Colonic mucosa (tissue), 4 donors: Measurements from ENCODE around the gene LHCGR. TPM values are rescaled to one million over a fixed set of nuclear protein-coding genes. Genes with fewer than 3 reads are reported as not detected.

Experiments
- DNase-seq: peaks from one replicate; pipeline ENCODE4 v3.0.0-alpha.2; 2020
- H3K27ac ChIP-seq: fragments of 200-600 bp; one replicate; pipeline ENCODE4 v1.8.0; 2021
- H3K27me3 ChIP-seq: fragments of 200-600 bp; one replicate; pipeline ENCODE4 v1.8.0; 2021
- H3K36me3 ChIP-seq: fragments of 200-600 bp; one replicate; pipeline ENCODE4 v1.8.0; 2021
- H3K4me1 ChIP-seq: fragments of 200-600 bp; one replicate; pipeline ENCODE4 v1.8.0; 2021; ENCODE audit warnings: mild to moderate bottlenecking
- H3K4me3 ChIP-seq: fragments of 200-600 bp; one replicate; pipeline ENCODE4 v1.8.0; 2021
- H3K9ac ChIP-seq, 2 donors: one replicate each; pipeline ENCODE4 v1.7.0; 2013; ENCODE audit warnings: control low read depth in 2 of 2, low read depth in 2 of 2, low read length in 2 of 2
- H3K9me3 ChIP-seq: fragments of 200-600 bp; one replicate; pipeline ENCODE4 v1.8.0; 2021
- CTCF ChIP-seq: fragments of 200-600 bp; IDR thresholded peaks from one replicate; pipeline ENCODE4 v1.8.0; 2022; ENCODE audit warnings: antibody characterized with exemption, mild to moderate bottlenecking
- intact Hi-C: fragments of 100-400 bp; cut with DNase I; formaldehyde crosslinking; loops from one replicate; pipeline ENCODE4 v1.14.1; 2022
- total RNA-seq, 2 donors: library from RNA; stranded (reverse); fragmentation: NEBNext Ultra II Directional in 1 of 2; extraction: Animal tissue kit (Norgen Biotek cat#: 25700) in 1 of 2; gene quantifications; one replicate each; pipeline ENCODE4 v1.2.1, GENCODE V29; 2021
- donor health status: healthy.
- donor health status: DM: no; HTN: no; CAD: no.
- donor health status: DM: no; HTN: no; CAD: no.

Gene LHCGR
- total RNA-seq, 2 donors from 2014 or later = not detected

DNA sequence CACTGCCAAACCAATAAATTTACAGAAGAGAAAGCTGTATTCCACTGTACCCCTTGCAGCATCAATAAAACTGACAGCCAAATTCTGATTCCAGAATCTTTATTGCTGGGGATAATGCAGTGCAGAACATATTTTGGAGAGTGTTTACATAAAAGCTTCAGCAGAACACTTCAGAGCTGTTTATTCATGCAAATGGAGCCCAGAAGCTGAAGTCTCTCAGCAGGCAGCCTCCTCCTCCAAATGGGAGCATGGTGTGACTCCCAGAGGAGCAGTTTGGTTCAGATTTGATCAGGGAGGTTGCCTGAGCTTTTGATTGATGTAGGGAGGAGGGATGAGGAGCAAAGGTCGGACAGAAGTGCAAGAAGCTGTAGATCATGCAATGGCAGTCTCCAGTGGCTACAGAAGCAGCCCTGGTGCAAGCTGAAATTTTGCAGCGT is 22.4 kb downstream of the LHCGR start:
- TF ChIP-seq CTCF = no peak
- no peak for DNase-seq
- Histone ChIP-seq H3K9ac (no peak overlapping the region), H3K4me1 (no peaks in the 10 kb centered on the region), H3K9me3 (no peaks in the 10 kb centered on the region), H3K27me3 (no peaks in the 10 kb centered on the region), H3K27ac (no peak overlapping the region), H3K4me3 (no peak overlapping the region), H3K36me3 (no peaks in the 10 kb centered on the region)
- intact Hi-C loops = no loop called here

GRCh38 chr2:48728840-48729239 is 26.7 kb downstream of the LHCGR start:
- no peaks in the 10 kb centered on the region for H3K9me3 ChIP-seq

GRCh38 chr2:48728295-48728694 is 27.2 kb downstream of the LHCGR start:
- no peaks in the 10 kb centered on the region for H3K9me3 ChIP-seq
- H3K9ac ChIP-seq = no peak overlapping the region
- no peaks in the 10 kb centered on the region for H3K36me3 ChIP-seq
- DNase-seq = no peak
- H3K4me3 ChIP-seq = no peak overlapping the region
- H3K27ac ChIP-seq = no peak overlapping the region
- H3K4me1 ChIP-seq = no peaks in the 10 kb centered on the region
- TF ChIP-seq CTCF = no peak
- no peaks in the 10 kb centered on the region for H3K27me3 ChIP-seq
- intact Hi-C loops = loop anchor here (5.0 kb wide), 1 partner anchor 126 kb away; no protein-coding TSS in a partner anchor

More at GRCh38 chr2:48728840-48729239, 26.7 kb downstream of the LHCGR start:
- no peak for DNase-seq
- Histone ChIP-seq H3K27ac (no peak overlapping the region), H3K36me3 (no peaks in the 10 kb centered on the region), H3K9ac (no peak overlapping the region), H3K27me3 (no peaks in the 10 kb centered on the region), H3K4me1 (no peaks in the 10 kb centered on the region), H3K4me3 (no peak overlapping the region)
- TF ChIP-seq CTCF = no peak
- intact Hi-C loops = loop anchor here (5.0 kb wide), 1 partner anchor 127 kb away; no protein-coding TSS in a partner anchor

GRCh38 chr2:48727560-48727959 is 28.0 kb downstream of the LHCGR start:
- DNase-seq = no peak
- Histone ChIP-seq H3K36me3 (no peaks in the 10 kb centered on the region), H3K27ac (no peak overlapping the region), H3K4me3 (no peak overlapping the region), H3K4me1 (no peaks in the 10 kb centered on the region), H3K9me3 (no peaks in the 10 kb centered on the region), H3K27me3 (no peaks in the 10 kb centered on the region), H3K9ac (no peak overlapping the region)
- intact Hi-C loops = loop anchor here (5.0 kb wide), 1 partner anchor 125 kb away; no protein-coding TSS in a partner anchor
- TF ChIP-seq CTCF = peak; percentile 28

GRCh38 chr2:48725696-48726494 is 29.6 kb downstream of the LHCGR start:
- Histone ChIP-seq H3K4me1 (no peaks in the 10 kb centered on the region), H3K9ac (no peak overlapping the region), H3K36me3 (no peaks in the 10 kb centered on the region), H3K27ac (no peak overlapping the region), H3K4me3 (no peak overlapping the region), H3K27me3 (no peaks in the 10 kb centered on the region), H3K9me3 (no peaks in the 10 kb centered on the region)
- TF ChIP-seq CTCF = no peak
- intact Hi-C loops = loop anchor here (5.0 kb wide), 1 partner anchor 124 kb away; no protein-coding TSS in a partner anchor
- no peak for DNase-seq
